Calu3 (cell line): ENCODE results near the gene ROCK2. TPM values are rescaled to one million over a fixed set of nuclear protein-coding genes. Genes with fewer than 3 reads are reported as not detected.

Experiments
- BruUV-seq: library from RNA; stranded (reverse); fragments of 400-500 nt; replicated peaks from 2 replicates; lab custom pipeline; 2021; lab: Mats Ljungman, UMichigan
- CTCF ChIA-PET: fragments of 300-600 bp; sonication (Branson Sonifier 250); formaldehyde crosslinking; loops from one replicate; lab custom pipeline; 2022; ENCODE audit warnings: antibody characterized with exemption; lab: Charles Lee
- DNase-seq: peaks from one replicate; pipeline ENCODE4 v3.0.0; 2022
- H3K27ac Mint-ChIP-seq: one replicate; pipeline ENCODE4 v1.8.0; 2022; ENCODE audit warnings: mixed read lengths; ENCODE audit not compliant: unreplicated experiment
- H3K27me3 Mint-ChIP-seq: one replicate; pipeline ENCODE4 v1.8.0; 2022; ENCODE audit warnings: mixed read lengths; ENCODE audit not compliant: unreplicated experiment
- H3K36me3 Mint-ChIP-seq: one replicate; pipeline ENCODE4 v1.8.0; 2022; ENCODE audit warnings: mild to moderate bottlenecking, moderate library complexity, mixed read lengths; ENCODE audit not compliant: insufficient read depth, unreplicated experiment
- H3K4me1 Mint-ChIP-seq: one replicate; pipeline ENCODE4 v1.8.0; 2022; ENCODE audit warnings: mild to moderate bottlenecking, low read depth, mixed read lengths; ENCODE audit not compliant: unreplicated experiment
- H3K4me3 Mint-ChIP-seq: one replicate; pipeline ENCODE4 v1.8.0; 2022; ENCODE audit warnings: mild to moderate bottlenecking, low read depth, moderate library complexity, mixed read lengths; ENCODE audit not compliant: unreplicated experiment
- H3K9me3 Mint-ChIP-seq: one replicate; pipeline ENCODE4 v1.8.0; 2022; ENCODE audit warnings: low read depth, mixed read lengths; ENCODE audit not compliant: unreplicated experiment
- CTCF ChIP-seq: fragments of 200-600 bp; IDR thresholded peaks from one replicate; pipeline ENCODE4 v1.8.0; 2022; ENCODE audit warnings: antibody characterized with exemption; ENCODE audit not compliant: unreplicated experiment
- intact Hi-C: fragments of 100-400 bp; cut with micrococcal nuclease; formaldehyde crosslinking; loops from one replicate; pipeline ENCODE4 v1.10.0; 2022; ENCODE audit not compliant: unreplicated experiment
- total RNA-seq: library from RNA; stranded (reverse); gene quantifications from 2 replicates; pipeline ENCODE4 v1.2.3, GENCODE V29; 2022

ROCK2 gene
- total RNA-seq, 1 experiment from 2014 or later = 35.3 TPM

- DNase-seq = no peak
- Mint-ChIP-seq H3K27me3 (no peaks in the 10 kb centered on the region), H3K9me3 (no peaks in the 10 kb centered on the region), H3K36me3 (no peaks in the 10 kb centered on the region), H3K4me1 (no peaks in the 10 kb centered on the region), H3K27ac (no peak overlapping the region), H3K4me3 (no peak overlapping the region)
- CTCF ChIA-PET = no interaction called here
- TF ChIP-seq CTCF = no peak
- intact Hi-C loops = no loop called here
- no TSS peak for BruUV-seq
Observed at GRCh38 chr2:11182951-11183350, 161.5 kb downstream of the ROCK2 start.

- Mint-ChIP-seq H3K4me1 (no peaks in the 10 kb centered on the region), H3K27me3 (no peaks in the 10 kb centered on the region), H3K36me3 (no peaks in the 10 kb centered on the region), H3K4me3 (no peak overlapping the region), H3K27ac (no peak overlapping the region), H3K9me3 (no peaks in the 10 kb centered on the region)
- intact Hi-C loops = no loop called here
- BruUV-seq = no TSS peak
- no peak for TF ChIP-seq CTCF
- CTCF ChIA-PET = interaction anchor here (0.7 kb wide), 1 partner anchor 14 kb away, joined by 4 read pairs; no protein-coding TSS in a partner anchor
- no peak for DNase-seq
Observed at GRCh38 chr2:11180653-11181052, 163.8 kb downstream of the ROCK2 start.

- peaks cover 7% of the 10 kb centered on the region for H3K4me1 Mint-ChIP-seq
- no peaks in the 10 kb centered on the region for H3K9me3 Mint-ChIP-seq
- BruUV-seq = no TSS peak
- no peaks in the 10 kb centered on the region for H3K36me3 Mint-ChIP-seq
- TF ChIP-seq CTCF = no peak
- H3K4me3 Mint-ChIP-seq = no peak overlapping the region
- H3K27me3 Mint-ChIP-seq = no peaks in the 10 kb centered on the region
- H3K27ac Mint-ChIP-seq = no peak overlapping the region
- intact Hi-C loops = no loop called here
- DNase-seq = no peak
- CTCF ChIA-PET = no interaction called here
Observed at GRCh38 chr2:11179899-11180298, 164.5 kb downstream of the ROCK2 start.

GRCh38 chr2:11179196-11179595 lies 165.2 kb downstream of the ROCK2 start:
- Mint-ChIP-seq H3K4me1 (peaks cover 8% of the 10 kb centered on the region), H3K4me3 (no peak overlapping the region), H3K27ac (no peak overlapping the region), H3K36me3 (no peaks in the 10 kb centered on the region), H3K9me3 (no peaks in the 10 kb centered on the region), H3K27me3 (no peaks in the 10 kb centered on the region)
- DNase-seq = no peak
- CTCF ChIA-PET = no interaction called here
- intact Hi-C loops = no loop called here
- no TSS peak for BruUV-seq
- TF ChIP-seq CTCF = no peak
